ENCODE data around the gene SLC22A7.
"Not testable (repeated sequence)": the region's sequence is repeated elsewhere in the genome, so short reads cannot be mapped to it uniquely, and the experiment has no call there.

SLC22A7 gene

DNA sequence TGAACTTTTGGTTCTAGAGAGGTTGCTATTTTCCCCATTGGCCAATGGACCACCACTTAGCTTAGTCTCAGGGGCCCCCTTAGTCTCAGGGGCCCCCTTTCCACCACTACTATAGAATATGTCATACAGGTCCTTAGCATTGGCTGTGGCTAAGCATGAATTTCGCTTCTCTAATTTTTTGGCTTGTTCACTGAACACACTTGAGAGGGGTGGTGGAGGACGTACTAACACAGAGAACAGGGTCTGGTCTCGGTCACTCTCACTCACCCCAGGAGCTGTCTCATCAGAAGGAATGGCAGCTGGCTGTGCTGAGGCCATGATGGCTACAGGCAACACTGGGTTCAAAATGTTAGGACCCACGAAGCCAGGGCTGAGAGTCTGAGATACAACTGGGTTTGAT is 41.1 kb downstream of the SLC22A7 start:
- DNase-seq (ENCODE audit: low read depth in 2 of 2): no peak

DNA sequence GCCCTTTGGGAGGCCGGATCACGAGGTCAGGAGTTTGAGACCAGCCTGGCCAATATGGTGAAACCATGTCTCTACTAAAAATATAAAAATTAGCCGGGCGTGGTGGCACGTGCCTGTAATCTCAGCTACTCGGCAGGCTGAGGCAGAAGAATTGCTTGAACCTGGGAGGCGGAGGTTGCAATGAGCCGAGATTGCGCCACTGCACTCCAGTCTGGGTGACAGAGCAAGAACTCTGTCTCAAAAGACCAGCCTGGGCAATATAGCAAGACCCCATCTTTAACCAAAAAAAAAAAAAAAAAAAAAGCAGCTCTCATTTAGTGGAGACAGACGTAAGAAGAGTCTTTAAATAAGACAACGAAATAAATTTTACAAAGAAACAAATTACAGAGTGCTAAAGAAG is 48.2 kb downstream of the SLC22A7 start:
- not testable (repeated sequence) for DNase-seq (ENCODE audit: low read depth in 2 of 2)

DNA sequence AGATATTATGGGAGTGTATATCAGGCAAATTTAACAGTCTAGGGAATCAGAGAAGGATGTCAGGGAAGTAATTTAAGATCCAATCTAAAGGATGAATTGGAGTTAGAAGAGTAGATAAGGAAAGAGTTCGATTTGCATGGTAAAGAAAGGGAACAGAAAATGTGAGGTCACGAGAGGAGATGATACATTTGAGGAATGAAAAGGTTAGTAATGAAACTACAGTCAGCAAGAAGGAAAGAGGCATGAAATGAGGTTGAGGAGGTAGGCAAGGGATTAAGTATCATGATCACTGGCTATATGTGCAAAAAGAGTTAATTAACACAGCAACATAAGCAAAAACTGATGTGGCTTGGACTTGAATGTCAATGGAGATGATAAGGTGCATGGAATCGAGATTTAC is 49.0 kb downstream of the SLC22A7 start:
- DNase-seq (ENCODE audit: low read depth in 2 of 2): no peak

DNA sequence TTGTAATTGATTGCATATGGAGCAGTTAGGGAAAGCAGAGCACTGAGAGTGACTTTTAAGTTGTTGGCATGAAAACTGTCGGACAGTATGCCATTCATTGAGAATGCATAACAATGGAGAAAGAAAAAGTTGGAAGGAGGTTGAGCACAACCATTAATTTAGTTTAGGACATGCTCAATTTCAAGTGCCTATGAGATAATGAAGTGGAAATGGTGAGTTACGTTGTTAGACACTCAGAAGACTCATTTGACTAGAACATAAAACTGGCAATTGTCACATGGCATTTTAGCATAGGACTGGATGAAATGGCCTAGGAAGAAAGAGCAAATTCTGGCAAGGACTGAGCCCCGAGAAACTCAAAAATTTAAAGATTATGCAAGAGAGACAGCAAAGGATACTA is 49.4 kb downstream of the SLC22A7 start:
- DNase-seq (ENCODE audit: low read depth in 2 of 2): no peak

DNA sequence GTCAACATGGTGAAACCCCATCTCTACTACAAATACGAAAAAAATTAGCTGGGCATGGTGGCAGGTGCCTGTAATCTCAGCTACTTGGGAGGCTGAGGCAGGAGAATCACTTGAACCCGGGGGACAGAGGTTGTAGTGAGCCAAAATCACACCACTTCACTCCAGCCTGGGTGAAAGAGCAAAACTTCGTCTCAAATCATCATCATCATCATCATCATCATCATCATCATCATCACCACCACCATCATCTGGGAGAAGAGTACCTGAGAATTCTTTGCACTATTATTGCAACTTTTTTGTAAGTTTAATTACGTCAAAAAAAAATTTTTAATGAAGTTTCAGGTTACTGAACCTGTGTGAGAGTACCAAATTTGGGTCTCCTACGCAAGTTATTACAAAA is 53.9 kb downstream of the SLC22A7 start:
- not testable (repeated sequence) for DNase-seq (ENCODE audit: low read depth in 2 of 2)
